B cell (primary cell): ENCODE measurements around the gene DEPDC4. TPM values are rescaled to one million over a fixed set of nuclear protein-coding genes. Genes with fewer than 3 reads are reported as not detected.

ENCODE experiments used
- ATAC-seq: fragments of 200-7000 bp; cut with Tn5 transposase; one replicate; pipeline ENCODE4 v1.10.0; 2021; ENCODE audit warnings: low read depth, mild to moderate bottlenecking, moderate number of reproducible peaks, moderate library complexity
- CTCF ChIA-PET: fragments of 350-600 bp; sonication (Branson Sonifier 250); formaldehyde crosslinking; loops from one replicate; lab custom pipeline; 2021; ENCODE audit warnings: antibody characterized with exemption, inconsistent platforms; lab: Charles Lee
- POLR2A ChIA-PET: fragments of 350-600 bp; sonication (Branson Sonifier 250); formaldehyde crosslinking; loops from one replicate; lab custom pipeline; 2021; ENCODE audit warnings: antibody characterized with exemption; lab: Charles Lee
- DNase-seq: peaks from one replicate; pipeline ENCODE4 v3.0.0; 2013
- H2AFZ ChIP-seq: 2 replicates; pipeline ENCODE4 v1.6.1; 2012; ENCODE audit warnings: mild to moderate bottlenecking, low read depth, low read length; ENCODE audit not compliant: insufficient read depth, poor library complexity, severe bottlenecking
- H3K27ac ChIP-seq, 2 donors: 1 replicate in 1 of 2; 2 replicates in 1 of 2; pipeline ENCODE4 v1.5.1; 2012 to 2013; ENCODE audit warnings: low read length in 2 of 2, mild to moderate bottlenecking in 2 of 2, moderate library complexity in 1 of 2
- H3K27me3 ChIP-seq, 4 experiments: fragments of 200-600 bp in 1 of 4; sonication (generic) in 1 of 4; replicated peaks in 1 of 4; 1 replicate in 2 of 4; 2 replicates in 2 of 4; pipeline versions ENCODE4 v1.6.1 to v1.7.0; 2013 to 2016; ENCODE audit warnings: low read length in 3 of 4, mild to moderate bottlenecking in 2 of 4, mixed read lengths in 1 of 4, moderate library complexity in 1 of 4; ENCODE audit not compliant: insufficient read depth in 4 of 4, control insufficient read depth in 3 of 4; ENCODE audit errors: control extremely low read depth in 1 of 4
- H3K36me3 ChIP-seq, 2 experiments: replicated peaks in 1 of 2; 1 replicate in 1 of 2; 2 replicates in 1 of 2; pipeline versions ENCODE4 v1.6.1 to v1.7.1; 2013; ENCODE audit warnings: low read length in 1 of 2; ENCODE audit not compliant: insufficient read depth in 2 of 2, control insufficient read depth in 1 of 2; ENCODE audit errors: control extremely low read depth in 1 of 2, extremely low read depth in 1 of 2
- H3K4me1 ChIP-seq, 2 donors: fragments of 200-600 bp in 1 of 2; sonication (generic) in 1 of 2; 1 replicate in 1 of 2; 2 replicates in 1 of 2; pipeline versions ENCODE4 v1.5.1 to v1.6.1; 2013 to 2017; ENCODE audit warnings: low read length in 2 of 2; ENCODE audit not compliant: control insufficient read depth in 2 of 2, insufficient read depth in 2 of 2
- H3K4me2 ChIP-seq: replicated peaks from 2 replicates; pipeline ENCODE3; 2012; ENCODE audit warnings: mild to moderate bottlenecking, low read depth, low read length; ENCODE audit not compliant: poor library complexity, severe bottlenecking
- H3K4me3 ChIP-seq, 5 experiments: fragments of 200-600 bp in 1 of 5; sonication (generic) in 1 of 5; 1 replicate in 3 of 5; 2 replicates in 2 of 5; pipeline versions ENCODE4 v1.5.1 to v1.7.0; 2011 to 2016; ENCODE audit warnings: low read length in 4 of 5, mild to moderate bottlenecking in 4 of 5, low read depth in 2 of 5, control low read depth in 1 of 5, moderate library complexity in 1 of 5; ENCODE audit not compliant: insufficient read depth in 1 of 5; ENCODE audit errors: control extremely low read depth in 1 of 5, extremely low read depth in 1 of 5
- H3K79me2 ChIP-seq: fragments of 200-600 bp; sonication (generic); one replicate; pipeline ENCODE4 v1.6.0; 2016; ENCODE audit warnings: low read length; ENCODE audit not compliant: control insufficient read depth, insufficient read depth
- H3K9ac ChIP-seq: fragments of 200-600 bp; sonication (generic); 2 replicates; pipeline ENCODE4 v1.6.1; 2017; ENCODE audit warnings: mild to moderate bottlenecking, low read length, moderate library complexity
- H3K9me3 ChIP-seq, 3 donors: one replicate each; pipeline versions ENCODE4 v1.6.1 to v1.7.1; 2013; ENCODE audit warnings: low read length in 2 of 3; ENCODE audit not compliant: control insufficient read depth in 2 of 3, insufficient read depth in 1 of 3; ENCODE audit errors: control extremely low read depth in 1 of 3
- H4K20me1 ChIP-seq: 2 replicates; pipeline ENCODE4 v1.6.0; 2012; ENCODE audit warnings: mild to moderate bottlenecking, low read length; ENCODE audit not compliant: insufficient read depth, control insufficient read depth, poor library complexity, severe bottlenecking
- H3K27ac Mint-ChIP-seq: one replicate; pipeline ENCODE4 v1.8.0; 2021; ENCODE audit warnings: mixed read lengths
- H3K27me3 Mint-ChIP-seq: one replicate; pipeline ENCODE4 v1.8.0; 2021; ENCODE audit warnings: mixed read lengths
- H3K4me1 Mint-ChIP-seq: one replicate; pipeline ENCODE4 v1.8.0; 2021; ENCODE audit warnings: mixed read lengths
- H3K4me3 Mint-ChIP-seq: one replicate; pipeline ENCODE4 v1.8.0; 2021; ENCODE audit warnings: mixed read lengths
- H3K9me3 Mint-ChIP-seq: one replicate; pipeline ENCODE4 v1.8.0; 2022; ENCODE audit warnings: mixed read lengths; ENCODE audit not compliant: insufficient read depth
- EZH2 ChIP-seq: IDR thresholded peaks from 2 replicates; pipeline ENCODE4 v1.6.1; 2012; ENCODE audit warnings: borderline replicate concordance, low read depth, mild to moderate bottlenecking, moderate library complexity, low read length; ENCODE audit not compliant: insufficient read depth, poor library complexity, severe bottlenecking
- WGBS: methylation state at CpG from one replicate; pipeline ENCODE4 v1.1.5; 2013; ENCODE audit warnings: missing lambda C conversion rate; ENCODE audit not compliant: insufficient coverage; 5-methylcytosine and 5-hydroxymethylcytosine counted together
- intact Hi-C: fragments of 100-400 bp; cut with micrococcal nuclease; formaldehyde crosslinking; loops from one replicate; pipeline ENCODE4 v1.10.0; 2022
- polyA plus RNA-seq: library from polyadenylated mRNA; depleted of rRNA; stranded (reverse); fragments of >200 nt; gene quantifications from 2 replicates; pipeline ENCODE4 v1.2.3, GENCODE V29; 2012
- total RNA-seq, 2 donors: library from RNA; stranded (reverse); fragments of 120-200 nt in 1 of 2; gene quantifications; 1 replicate in 1 of 2; 2 replicates in 1 of 2; pipeline versions ENCODE4 v1.2.3 to v1.2.4, GENCODE V29; 2013 to 2022
- TF ChIP-seq, protein P1 (sequence below): fragments of 200-600 bp; IDR thresholded peaks from one replicate; pipeline ENCODE4 v1.8.0; 2022; ENCODE audit warnings: antibody characterized with exemption, mild to moderate bottlenecking

The DEPDC4 gene
- total and polyA plus RNA-seq, 2 donors (not counting 1 experiment from before 2014, with no cell fraction given), result 1.2 to 1.8 TPM

DNA sequence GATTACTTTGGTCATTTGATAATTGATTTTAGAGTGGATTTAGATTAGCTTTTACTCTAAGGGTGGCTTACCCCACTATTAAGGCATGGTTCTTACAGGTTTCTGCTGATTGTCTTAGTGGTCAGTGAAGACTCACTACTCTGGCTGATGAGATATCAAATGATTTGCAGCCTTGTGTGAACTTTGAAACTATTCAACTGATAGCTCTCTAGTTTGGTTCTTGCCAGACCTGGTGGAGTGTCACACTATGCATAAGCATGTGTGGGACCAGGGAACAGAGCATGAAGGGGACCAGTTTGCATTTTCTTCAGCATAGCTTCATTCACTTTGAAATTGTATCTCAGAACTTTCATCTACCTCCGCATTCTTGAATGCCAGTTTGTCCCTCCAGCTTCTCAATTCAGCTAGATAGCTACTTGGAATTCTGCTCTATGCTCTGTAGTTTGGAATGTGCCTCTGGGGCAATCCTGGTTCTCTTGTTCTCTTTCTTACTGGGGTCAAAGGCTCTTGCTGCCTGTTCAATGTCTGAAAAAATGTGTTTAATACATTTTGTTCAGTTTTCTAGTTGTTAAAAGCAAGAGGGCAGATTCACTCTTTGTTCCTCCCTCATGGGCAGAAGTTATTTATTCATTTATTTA lies 12.8 kb upstream of the DEPDC4 start:
- no peak for TF ChIP-seq EZH2
- TF ChIP-seq, protein P1, sequence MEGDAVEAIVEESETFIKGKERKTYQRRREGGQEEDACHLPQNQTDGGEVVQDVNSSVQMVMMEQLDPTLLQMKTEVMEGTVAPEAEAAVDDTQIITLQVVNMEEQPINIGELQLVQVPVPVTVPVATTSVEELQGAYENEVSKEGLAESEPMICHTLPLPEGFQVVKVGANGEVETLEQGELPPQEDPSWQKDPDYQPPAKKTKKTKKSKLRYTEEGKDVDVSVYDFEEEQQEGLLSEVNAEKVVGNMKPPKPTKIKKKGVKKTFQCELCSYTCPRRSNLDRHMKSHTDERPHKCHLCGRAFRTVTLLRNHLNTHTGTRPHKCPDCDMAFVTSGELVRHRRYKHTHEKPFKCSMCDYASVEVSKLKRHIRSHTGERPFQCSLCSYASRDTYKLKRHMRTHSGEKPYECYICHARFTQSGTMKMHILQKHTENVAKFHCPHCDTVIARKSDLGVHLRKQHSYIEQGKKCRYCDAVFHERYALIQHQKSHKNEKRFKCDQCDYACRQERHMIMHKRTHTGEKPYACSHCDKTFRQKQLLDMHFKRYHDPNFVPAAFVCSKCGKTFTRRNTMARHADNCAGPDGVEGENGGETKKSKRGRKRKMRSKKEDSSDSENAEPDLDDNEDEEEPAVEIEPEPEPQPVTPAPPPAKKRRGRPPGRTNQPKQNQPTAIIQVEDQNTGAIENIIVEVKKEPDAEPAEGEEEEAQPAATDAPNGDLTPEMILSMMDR, result no peak
- Mint-ChIP-seq H3K27me3 (no peaks in the 10 kb centered on the region), H3K4me3 (no peak overlapping the region), H3K9me3 (no peaks in the 10 kb centered on the region), H3K4me1 (peaks cover 12% of the 10 kb centered on the region), H3K27ac (no peak overlapping the region)
- no peaks in the 10 kb centered on the region for H3K4me1 ChIP-seq
- H2AFZ ChIP-seq, result no peak overlapping the region
- H3K4me3 ChIP-seq, result no peak overlapping the region
- no peak for ATAC-seq
- POLR2A ChIA-PET, result no interaction called here
- WGBS, result no CpG with 5 or more reads among the region's 1 CpG
- no peak overlapping the region for H3K27ac ChIP-seq
- H3K79me2 ChIP-seq, result peaks cover 75% of the 10 kb centered on the region
- no peak for DNase-seq
- CTCF ChIA-PET, result no interaction called here
- intact Hi-C loops, result no loop called here
- H3K36me3 ChIP-seq, result peaks cover 0 to 10% of the 10 kb centered on the region in 2 experiments
- no peaks in the 10 kb centered on the region for H3K9me3 ChIP-seq
- peaks cover 19% of the 10 kb centered on the region for H4K20me1 ChIP-seq
- no peaks in the 10 kb centered on the region for H3K27me3 ChIP-seq
- no peak overlapping the region for H3K9ac ChIP-seq
- no peak overlapping the region for H3K4me2 ChIP-seq

DNA sequence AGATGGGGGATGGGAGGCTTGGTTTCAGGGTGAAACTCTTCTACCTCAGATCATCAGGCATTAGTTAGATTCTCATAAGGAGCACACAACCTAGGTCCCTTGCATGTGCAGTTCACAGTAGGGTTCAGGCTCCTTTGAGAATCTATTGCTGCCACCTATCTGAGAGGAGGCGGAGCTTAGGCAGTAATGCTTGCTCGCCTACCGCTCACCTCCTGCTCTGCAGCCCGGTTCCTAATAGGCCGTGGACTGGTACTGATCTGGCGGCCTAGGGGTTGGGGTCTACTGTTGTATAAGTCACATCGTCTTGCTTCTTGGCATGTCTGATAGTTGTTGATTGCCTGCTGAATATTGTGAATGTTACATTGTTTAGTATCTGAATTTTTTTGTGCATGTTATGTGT lies 12.3 kb upstream of the DEPDC4 start:
- ATAC-seq, result no peak

More for the DNA sequence above, 12.3 kb upstream of the DEPDC4 start:
- H3K9me3 Mint-ChIP-seq, result no peaks in the 10 kb centered on the region
- H3K4me2 ChIP-seq, result no peak overlapping the region
- peaks cover 17% of the 10 kb centered on the region for H3K4me1 Mint-ChIP-seq
- TF ChIP-seq, protein P1, result no peak
- TF ChIP-seq EZH2, result no peak
- H3K27ac Mint-ChIP-seq, result no peak overlapping the region
- POLR2A ChIA-PET, result no interaction called here
- peaks cover 0 to 9% of the 10 kb centered on the region in 2 experiments for H3K36me3 ChIP-seq
- H3K27me3 Mint-ChIP-seq, result no peaks in the 10 kb centered on the region
- no peak overlapping the region for H3K4me3 Mint-ChIP-seq
- H3K9ac ChIP-seq, result no peak overlapping the region
- no peak overlapping the region for H3K4me3 ChIP-seq
- CTCF ChIA-PET, result no interaction called here
- H3K4me1 ChIP-seq, result no peaks in the 10 kb centered on the region
- no peak for DNase-seq
- H3K27ac ChIP-seq, result no peak overlapping the region
- no peaks in the 10 kb centered on the region for H3K27me3 ChIP-seq
- intact Hi-C loops, result no loop called here
- H3K9me3 ChIP-seq, result no peaks in the 10 kb centered on the region
- no peak overlapping the region for H2AFZ ChIP-seq
- H4K20me1 ChIP-seq, result peaks cover 24% of the 10 kb centered on the region
- H3K79me2 ChIP-seq, result peaks cover 80% of the 10 kb centered on the region
- WGBS, result 96% methylated on average over 7 of the region's 7 CpGs
